Measurements from ENCODE around the gene ADGRL3.

DNA sequence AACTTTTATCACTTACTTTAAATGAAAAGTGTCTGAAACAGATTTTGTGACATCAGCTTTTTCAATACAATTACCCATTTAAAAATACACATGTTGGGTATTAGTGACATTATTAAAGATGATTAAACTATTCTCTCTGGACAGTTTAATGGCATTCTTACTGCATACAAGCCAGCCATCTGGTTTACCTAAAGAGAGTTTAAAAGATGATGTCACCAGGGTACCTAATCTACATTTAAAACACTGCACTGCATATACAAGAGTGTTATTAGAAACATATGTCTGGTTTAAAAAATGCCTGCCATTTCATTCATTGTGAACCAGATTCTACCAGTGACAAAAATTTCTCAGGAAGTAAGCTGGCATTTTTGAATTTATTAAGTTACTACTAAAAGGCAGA, 919.1 kb downstream of the ADGRL3 start:
- TF ChIP-seq, protein P1, sequence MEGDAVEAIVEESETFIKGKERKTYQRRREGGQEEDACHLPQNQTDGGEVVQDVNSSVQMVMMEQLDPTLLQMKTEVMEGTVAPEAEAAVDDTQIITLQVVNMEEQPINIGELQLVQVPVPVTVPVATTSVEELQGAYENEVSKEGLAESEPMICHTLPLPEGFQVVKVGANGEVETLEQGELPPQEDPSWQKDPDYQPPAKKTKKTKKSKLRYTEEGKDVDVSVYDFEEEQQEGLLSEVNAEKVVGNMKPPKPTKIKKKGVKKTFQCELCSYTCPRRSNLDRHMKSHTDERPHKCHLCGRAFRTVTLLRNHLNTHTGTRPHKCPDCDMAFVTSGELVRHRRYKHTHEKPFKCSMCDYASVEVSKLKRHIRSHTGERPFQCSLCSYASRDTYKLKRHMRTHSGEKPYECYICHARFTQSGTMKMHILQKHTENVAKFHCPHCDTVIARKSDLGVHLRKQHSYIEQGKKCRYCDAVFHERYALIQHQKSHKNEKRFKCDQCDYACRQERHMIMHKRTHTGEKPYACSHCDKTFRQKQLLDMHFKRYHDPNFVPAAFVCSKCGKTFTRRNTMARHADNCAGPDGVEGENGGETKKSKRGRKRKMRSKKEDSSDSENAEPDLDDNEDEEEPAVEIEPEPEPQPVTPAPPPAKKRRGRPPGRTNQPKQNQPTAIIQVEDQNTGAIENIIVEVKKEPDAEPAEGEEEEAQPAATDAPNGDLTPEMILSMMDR (IDR thresholded peaks at IDR 0.05): no peak
- TF ChIP-seq POLR2A (IDR thresholded peaks at IDR 0.05): no peak

Measured in suprapubic skin (tissue), 3 donors.